Osteocyte (in vitro differentiated cells): ENCODE measurements around the gene CDC42BPB. TPM values are rescaled to one million over a fixed set of nuclear protein-coding genes. Genes with fewer than 3 reads are reported as not detected.

Experiments
- DNase-seq: peaks from one replicate; pipeline ENCODE4 v3.0.0; 2021; ENCODE audit warnings: mixed read lengths; ENCODE audit not compliant: unreplicated experiment; ENCODE audit errors: extremely low spot score
- H3K27ac Mint-ChIP-seq: one replicate; pipeline ENCODE4 v1.8.0; 2021; ENCODE audit warnings: mild to moderate bottlenecking, mixed read lengths; ENCODE audit not compliant: unreplicated experiment
- H3K27me3 Mint-ChIP-seq: one replicate; pipeline ENCODE4 v1.8.0; 2021; ENCODE audit warnings: mixed read lengths; ENCODE audit not compliant: unreplicated experiment
- H3K36me3 Mint-ChIP-seq: one replicate; pipeline ENCODE4 v1.8.0; 2021; ENCODE audit warnings: mixed read lengths; ENCODE audit not compliant: unreplicated experiment
- H3K4me1 Mint-ChIP-seq: one replicate; pipeline ENCODE4 v1.8.0; 2021; ENCODE audit warnings: mixed read lengths; ENCODE audit not compliant: unreplicated experiment
- H3K4me3 Mint-ChIP-seq: one replicate; pipeline ENCODE4 v1.8.0; 2021; ENCODE audit warnings: mild to moderate bottlenecking, moderate library complexity, mixed read lengths; ENCODE audit not compliant: unreplicated experiment
- H3K9me3 Mint-ChIP-seq: one replicate; pipeline ENCODE4 v1.8.0; 2021; ENCODE audit warnings: mixed read lengths; ENCODE audit not compliant: unreplicated experiment
- total RNA-seq: library from RNA; stranded (reverse); gene quantifications from 2 replicates; pipeline ENCODE4 v1.2.1, GENCODE V29; 2021
- TF ChIP-seq, protein P1 (sequence below): fragments of 200-600 bp; sonication (generic); IDR thresholded peaks from 2 replicates; pipeline ENCODE4 v1.5.0; 2021; ENCODE audit warnings: antibody characterized with exemption, mild to moderate bottlenecking, moderate library complexity

CDC42BPB gene
- total RNA-seq, 1 donor from 2014 or later: 99.0 TPM

DNA sequence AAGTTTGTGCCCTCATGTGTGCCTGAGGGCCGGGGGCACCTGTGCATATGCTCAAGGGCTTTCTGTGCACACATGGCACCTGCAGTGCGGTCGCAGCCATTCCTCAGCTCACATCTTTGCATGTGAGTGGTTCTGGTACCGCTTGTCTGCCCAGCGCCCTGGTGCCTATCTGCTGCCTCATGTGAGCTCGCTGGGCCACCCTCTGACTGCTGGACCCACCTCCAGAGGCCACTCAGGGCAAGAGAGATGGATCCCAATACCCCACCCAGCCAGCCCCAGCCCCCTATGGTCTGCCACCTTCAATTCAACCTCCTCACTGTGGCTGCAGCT lies 140.3 kb downstream of the CDC42BPB start:
- H3K27me3 Mint-ChIP-seq: no peaks in the 10 kb centered on the region
- no peak for DNase-seq
- TF ChIP-seq, protein P1, sequence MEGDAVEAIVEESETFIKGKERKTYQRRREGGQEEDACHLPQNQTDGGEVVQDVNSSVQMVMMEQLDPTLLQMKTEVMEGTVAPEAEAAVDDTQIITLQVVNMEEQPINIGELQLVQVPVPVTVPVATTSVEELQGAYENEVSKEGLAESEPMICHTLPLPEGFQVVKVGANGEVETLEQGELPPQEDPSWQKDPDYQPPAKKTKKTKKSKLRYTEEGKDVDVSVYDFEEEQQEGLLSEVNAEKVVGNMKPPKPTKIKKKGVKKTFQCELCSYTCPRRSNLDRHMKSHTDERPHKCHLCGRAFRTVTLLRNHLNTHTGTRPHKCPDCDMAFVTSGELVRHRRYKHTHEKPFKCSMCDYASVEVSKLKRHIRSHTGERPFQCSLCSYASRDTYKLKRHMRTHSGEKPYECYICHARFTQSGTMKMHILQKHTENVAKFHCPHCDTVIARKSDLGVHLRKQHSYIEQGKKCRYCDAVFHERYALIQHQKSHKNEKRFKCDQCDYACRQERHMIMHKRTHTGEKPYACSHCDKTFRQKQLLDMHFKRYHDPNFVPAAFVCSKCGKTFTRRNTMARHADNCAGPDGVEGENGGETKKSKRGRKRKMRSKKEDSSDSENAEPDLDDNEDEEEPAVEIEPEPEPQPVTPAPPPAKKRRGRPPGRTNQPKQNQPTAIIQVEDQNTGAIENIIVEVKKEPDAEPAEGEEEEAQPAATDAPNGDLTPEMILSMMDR: no peak
- H3K36me3 Mint-ChIP-seq: no peaks in the 10 kb centered on the region
- no peak overlapping the region for H3K4me3 Mint-ChIP-seq
- no peaks in the 10 kb centered on the region for H3K4me1 Mint-ChIP-seq
- H3K9me3 Mint-ChIP-seq: no peaks in the 10 kb centered on the region
- H3K27ac Mint-ChIP-seq: no peak overlapping the region

DNA sequence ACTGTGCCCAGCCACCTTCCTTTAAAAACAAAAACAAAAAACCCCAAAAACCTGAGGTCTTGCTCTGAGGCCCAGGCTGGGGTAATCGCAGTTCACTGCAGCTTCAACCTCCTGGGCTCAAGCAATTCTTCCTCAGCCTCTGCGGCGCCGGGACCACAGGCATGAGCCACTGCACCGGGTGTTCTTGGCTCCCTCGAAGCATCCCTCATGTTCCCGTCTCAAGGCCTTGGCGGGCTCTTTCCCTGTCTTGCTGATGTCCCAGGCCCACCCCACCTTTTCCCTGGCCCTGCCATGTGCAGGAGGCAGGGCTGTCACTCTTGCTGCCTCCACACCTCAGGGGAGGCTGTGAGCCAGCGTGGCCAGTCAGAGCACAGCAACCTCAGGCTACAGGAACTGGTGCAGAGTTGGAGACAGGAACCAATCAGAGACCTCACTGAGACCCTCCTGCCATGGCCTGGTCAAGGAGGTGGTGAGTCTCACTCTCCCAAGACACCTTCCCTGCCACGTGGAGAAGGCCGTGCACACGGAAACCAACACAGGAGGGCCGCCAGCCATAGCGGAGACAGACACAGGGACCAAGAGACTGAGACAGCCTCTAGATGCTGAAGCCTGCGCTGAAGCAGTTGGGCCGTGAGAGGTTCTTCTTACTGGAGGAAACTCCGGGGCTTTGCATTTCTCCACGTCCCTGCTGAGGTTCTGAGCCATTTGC lies 140.8 kb downstream of the CDC42BPB start:
- DNase-seq: no peak
- H3K4me1 Mint-ChIP-seq: no peaks in the 10 kb centered on the region
- H3K4me3 Mint-ChIP-seq: no peak overlapping the region
- no peaks in the 10 kb centered on the region for H3K36me3 Mint-ChIP-seq
- H3K27me3 Mint-ChIP-seq: no peaks in the 10 kb centered on the region
- H3K27ac Mint-ChIP-seq: no peak overlapping the region
- H3K9me3 Mint-ChIP-seq: no peaks in the 10 kb centered on the region
- TF ChIP-seq, protein P1: no peak

DNA sequence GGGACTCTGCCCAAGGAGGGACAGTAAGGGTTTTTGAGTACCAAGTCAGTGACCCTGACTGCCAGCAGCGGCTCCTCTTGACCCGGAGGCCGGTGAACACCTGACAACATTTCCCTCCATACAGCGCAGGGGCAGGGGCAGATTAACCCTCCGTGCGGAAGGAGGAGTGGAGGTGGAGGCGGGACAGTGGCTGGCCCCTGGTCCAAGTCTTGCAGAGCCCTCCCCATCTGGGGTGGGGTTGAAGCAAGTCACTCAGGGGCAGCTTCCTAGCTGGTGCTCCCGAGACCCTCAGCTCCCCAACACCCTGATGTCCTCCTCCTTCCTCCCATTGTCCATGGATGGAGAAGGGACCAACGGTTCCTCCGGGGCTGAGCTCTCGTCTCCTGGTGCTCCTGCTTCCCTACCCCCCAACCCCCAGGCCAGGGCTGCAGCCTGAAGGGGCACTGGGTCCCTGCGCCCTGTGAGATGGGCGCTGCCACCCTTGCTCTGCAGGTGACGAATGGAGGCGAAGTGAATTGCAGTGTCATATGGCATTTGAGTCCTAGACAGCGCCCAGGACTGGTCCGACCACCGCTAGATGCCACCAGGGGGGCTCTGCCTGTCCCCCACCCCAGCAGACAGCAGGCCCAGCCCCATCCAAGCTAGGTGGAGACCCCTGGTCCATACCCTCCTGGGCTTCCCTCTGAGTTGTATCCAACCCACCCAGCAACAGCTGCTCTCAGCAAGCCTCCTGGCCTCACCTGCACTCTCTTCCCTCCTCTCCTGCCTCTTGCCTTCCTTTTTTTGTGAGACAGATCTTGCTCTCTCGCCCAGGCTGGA lies 141.8 kb downstream of the CDC42BPB start:
- TF ChIP-seq, protein P1: no peak
- no peaks in the 10 kb centered on the region for H3K4me1 Mint-ChIP-seq
- H3K27me3 Mint-ChIP-seq: no peaks in the 10 kb centered on the region
- no peak overlapping the region for H3K4me3 Mint-ChIP-seq
- no peaks in the 10 kb centered on the region for H3K9me3 Mint-ChIP-seq
- no peak overlapping the region for H3K27ac Mint-ChIP-seq
- no peak for DNase-seq
- H3K36me3 Mint-ChIP-seq: peaks cover 1% of the 10 kb centered on the region

DNA sequence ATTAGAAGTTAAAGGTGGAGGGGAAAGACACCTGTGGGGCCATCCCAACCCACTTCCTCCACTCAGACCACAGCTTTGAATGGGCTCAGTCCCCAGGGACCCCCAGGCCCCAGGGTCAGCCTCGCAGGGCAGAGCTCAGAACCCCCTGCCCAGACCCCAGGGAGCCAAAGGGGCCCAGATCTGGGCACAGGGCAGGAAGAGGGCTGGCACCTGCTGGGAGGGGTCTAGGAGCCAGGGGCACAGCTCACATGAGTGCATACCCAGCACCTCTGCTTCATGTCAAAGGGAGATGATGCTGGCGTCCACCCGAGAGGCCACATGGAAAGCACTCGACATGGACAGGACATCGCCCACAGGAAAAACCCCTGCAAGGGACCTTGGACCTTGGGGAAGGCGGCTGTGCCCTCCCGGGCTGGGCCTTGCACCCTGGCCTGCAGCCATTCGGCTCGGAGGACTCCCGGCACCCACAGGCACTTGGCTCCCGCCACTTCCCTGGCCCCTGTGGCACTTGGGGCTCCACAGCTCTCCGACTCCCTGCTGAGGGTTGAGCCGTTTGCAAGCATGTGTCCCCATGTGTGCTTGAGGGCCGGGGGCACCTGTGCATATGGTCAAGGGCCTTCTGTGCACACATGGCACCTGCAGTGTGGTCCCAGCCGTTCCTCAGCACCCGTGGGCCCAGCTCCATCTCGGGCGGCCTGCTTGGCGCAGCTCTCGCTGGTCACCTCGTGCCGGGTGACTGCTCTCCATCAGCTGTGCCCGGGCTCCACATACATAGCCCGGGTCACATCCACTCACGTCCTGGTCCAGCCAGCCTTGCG lies 142.7 kb downstream of the CDC42BPB start:
- TF ChIP-seq, protein P1: no peak
- no peaks in the 10 kb centered on the region for H3K27me3 Mint-ChIP-seq
- no peak overlapping the region for H3K27ac Mint-ChIP-seq
- peaks cover 1% of the 10 kb centered on the region for H3K36me3 Mint-ChIP-seq
- H3K9me3 Mint-ChIP-seq: no peaks in the 10 kb centered on the region
- no peak for DNase-seq
- H3K4me1 Mint-ChIP-seq: no peaks in the 10 kb centered on the region
- no peak overlapping the region for H3K4me3 Mint-ChIP-seq
